Liver (tissue), 2 donors: ENCODE measurements around the gene HMX1.

Source experiments
- GABPA ChIP-seq, 2 donors: IDR thresholded peaks in 1 of 2; conservative IDR thresholded peaks in 1 of 2; 2 replicates each; pipeline ENCODE4 v1.6.1; 2016; ENCODE audit warnings: antibody characterized with exemption in 2 of 2, mild to moderate bottlenecking in 1 of 2, moderate library complexity in 1 of 2
- JUND ChIP-seq, 2 donors: IDR thresholded peaks; 2 replicates each; pipeline ENCODE4 v1.6.1; 2016; ENCODE audit warnings: antibody characterized with exemption in 2 of 2
- RAD21 ChIP-seq, 2 donors: IDR thresholded peaks; 2 replicates each; pipeline ENCODE4 v1.6.1; 2016; ENCODE audit warnings: antibody characterized with exemption in 2 of 2, mild to moderate bottlenecking in 2 of 2
- ZBTB33 ChIP-seq: IDR thresholded peaks from 2 replicates; pipeline ENCODE4 v1.6.1; 2016; ENCODE audit warnings: antibody characterized with exemption
- donor health status: healthy.

GRCh38 chr4:8847764-8848163 lies 23.9 kb downstream of the HMX1 start:
- TF ChIP-seq GABPA (IDR thresholded peaks at IDR 0.05 in 1 of 2, conservative IDR thresholded peaks at IDR 0.05 in 1 of 2): no peak
- no peak for TF ChIP-seq JUND (IDR thresholded peaks at IDR 0.05)
- no peak for TF ChIP-seq ZBTB33
- TF ChIP-seq RAD21 (IDR thresholded peaks at IDR 0.05): no peak
